Measurements from ENCODE around the gene YBEY.

The YBEY gene

DNA sequence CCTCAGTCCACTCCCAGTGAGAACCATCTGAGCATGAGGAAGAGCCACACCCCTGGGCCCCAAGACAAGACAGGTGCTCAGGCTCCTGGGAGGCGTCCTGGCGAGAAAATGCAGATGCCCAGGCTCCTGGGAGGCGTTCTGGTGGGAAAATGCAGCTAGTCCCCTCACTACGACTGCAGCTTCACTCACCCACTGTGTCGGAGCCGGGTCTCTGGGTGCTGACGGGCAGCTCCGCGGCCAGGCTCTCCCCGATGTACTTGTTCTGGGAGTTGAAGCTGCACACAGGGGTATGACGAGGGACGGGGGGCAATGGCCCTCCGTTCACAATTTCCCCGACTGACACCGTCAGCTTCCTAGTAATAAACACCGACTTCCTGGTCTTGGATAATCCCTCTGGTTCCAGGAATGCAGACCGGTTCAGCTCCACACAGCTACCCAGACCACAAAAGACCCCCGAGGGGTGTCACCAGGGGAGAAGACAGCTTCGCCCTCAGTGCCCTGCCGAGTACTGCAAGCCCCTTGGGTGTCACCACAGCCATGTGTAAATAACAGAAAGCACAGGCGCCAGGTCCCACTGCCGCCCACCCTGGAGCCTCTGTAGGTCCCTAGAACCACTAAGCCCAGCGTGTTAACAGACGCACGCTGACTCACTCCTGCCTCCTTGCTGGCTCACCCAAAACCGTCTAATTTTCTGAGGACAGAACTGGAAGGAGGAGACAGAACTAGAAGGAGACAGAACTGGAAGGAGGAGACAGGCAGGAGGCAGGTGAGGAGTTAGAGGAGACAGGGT lies 20.2 kb upstream of the YBEY start:
- DNase-seq, result no peak

DNA sequence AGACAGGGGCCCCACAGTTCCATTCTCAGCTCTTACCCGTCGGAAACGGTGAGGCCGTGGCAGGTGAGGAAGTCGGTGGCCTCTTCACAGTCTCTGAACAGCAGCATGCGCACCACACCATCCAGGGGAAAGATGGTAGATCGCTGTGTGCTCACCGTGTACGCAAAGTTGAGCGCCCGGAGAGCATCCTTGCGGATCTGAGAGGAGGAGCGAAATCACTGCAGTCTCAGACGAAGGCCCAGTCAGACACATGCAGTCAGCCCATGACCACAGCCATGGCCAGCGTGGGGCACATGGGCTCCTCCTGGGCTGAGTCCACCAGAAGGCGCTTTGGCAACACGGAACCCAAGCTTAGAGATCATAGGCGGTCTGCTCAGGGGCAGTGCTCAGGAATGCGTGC lies 19.2 kb upstream of the YBEY start:
- no peak for DNase-seq

DNA sequence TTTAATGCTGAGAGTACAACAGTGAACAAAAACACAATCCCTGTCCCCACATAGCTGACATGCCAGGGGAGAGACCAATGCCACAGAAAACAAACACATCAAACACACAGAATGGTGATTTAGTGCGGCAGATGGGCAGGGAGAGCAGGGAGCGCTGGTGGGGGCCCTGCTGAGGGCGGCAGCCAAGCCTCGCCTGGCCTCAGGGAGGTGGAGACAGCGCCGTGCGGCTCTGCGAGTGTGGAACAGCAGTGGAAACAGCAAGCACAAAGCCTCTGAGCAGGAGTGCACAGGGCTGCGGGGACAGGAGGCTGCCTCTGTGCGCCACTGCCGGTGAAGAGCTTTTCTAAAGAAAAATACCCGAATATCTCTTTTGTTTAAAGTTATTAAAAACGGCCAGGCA lies 17.8 kb upstream of the YBEY start:
- no peak for DNase-seq

DNA sequence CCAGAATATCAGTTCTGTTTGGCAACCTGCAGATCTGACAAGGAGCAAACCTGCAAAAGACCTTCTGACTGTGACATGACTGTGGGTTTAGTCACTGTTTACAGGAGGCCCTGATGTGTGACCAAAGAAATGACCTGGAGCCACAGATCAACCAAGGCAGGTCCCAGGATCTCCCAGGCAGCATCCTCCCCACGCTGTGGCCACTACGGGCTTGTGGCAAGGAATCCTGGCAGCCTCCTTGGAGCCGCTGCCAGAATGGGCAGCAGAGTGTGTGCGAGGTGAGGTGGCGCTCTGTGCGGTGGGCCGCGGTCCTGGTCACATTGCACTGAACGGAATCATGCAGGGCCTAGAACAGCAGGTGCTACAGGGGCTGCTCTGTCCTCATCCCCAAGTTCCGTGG lies 16.7 kb upstream of the YBEY start:
- no peak for DNase-seq

DNA sequence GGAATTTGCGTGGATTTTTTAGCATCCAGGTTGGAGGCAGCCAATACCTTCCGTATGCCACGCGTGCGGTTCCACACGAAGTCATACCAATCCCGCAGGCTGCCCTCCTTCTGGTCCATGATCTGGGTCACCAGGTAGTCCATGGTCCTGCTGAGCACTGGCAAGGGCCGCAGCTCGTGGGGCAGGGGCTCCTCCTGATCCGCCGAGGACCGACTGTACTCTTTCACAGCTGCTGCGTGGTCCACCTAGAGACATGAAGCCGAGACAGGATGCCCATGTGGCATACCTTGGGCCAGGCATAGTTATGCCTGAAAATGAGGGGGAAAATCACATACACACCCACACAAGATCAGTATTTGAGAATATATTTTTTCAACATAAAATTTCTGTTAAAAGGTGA lies 12.8 kb upstream of the YBEY start:
- DNase-seq, result no peak

DNA sequence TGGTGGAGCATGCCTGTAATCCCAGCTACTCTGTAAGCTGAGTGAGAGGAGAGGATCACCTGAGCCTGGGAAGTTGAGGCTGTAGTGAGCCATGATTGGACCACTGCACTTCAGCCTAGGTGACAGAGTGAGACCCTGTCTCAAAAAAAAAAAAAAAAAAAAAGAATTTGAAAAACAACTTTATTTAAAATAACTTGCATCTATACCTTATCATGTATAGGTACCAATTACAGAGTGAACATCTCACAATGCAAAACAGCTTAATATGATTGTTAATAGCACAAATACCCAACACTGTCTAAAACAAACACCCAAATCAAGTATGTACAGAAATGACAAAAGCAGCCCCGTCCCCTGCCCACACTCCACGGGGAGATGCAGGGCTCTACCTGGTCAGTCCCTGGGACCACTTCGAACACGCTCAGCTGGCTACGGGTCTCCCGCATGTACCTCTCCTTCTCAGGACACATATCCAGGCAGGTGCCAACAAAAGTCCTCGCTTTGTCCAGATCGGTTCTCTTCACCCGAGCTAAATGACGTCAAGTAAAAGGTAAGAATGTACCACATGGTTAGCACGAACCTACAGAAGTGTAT lies 11.2 kb upstream of the YBEY start:
- DNase-seq, result no peak

DNA sequence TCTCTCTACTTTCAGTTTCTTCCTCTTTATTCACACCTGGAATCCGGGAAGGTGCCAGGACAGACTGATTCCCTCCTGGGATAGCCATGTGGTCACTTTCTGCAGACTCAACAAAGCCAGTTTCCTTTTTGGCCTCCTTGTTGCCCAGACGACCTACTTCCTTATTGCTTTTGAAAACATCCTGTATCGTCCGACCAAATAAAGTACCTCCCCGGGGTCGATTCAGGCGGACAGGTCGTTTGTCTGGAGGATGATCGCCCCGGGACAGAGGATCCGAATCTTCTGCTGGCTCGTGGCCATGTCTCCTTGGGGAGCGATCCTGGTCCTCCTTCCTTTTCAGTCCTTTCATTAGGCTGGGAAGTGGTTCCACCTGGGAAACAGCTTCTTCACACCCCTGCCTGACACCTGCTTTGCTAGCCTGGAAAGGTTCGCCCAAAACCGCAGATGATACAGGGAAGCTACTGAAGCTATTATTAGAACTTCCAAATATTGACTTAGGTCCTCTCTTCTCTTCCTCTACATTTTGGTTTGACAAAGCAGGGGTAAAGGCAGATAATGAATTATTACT lies 2.0 kb upstream of the YBEY start:
- DNase-seq, result no peak

DNA sequence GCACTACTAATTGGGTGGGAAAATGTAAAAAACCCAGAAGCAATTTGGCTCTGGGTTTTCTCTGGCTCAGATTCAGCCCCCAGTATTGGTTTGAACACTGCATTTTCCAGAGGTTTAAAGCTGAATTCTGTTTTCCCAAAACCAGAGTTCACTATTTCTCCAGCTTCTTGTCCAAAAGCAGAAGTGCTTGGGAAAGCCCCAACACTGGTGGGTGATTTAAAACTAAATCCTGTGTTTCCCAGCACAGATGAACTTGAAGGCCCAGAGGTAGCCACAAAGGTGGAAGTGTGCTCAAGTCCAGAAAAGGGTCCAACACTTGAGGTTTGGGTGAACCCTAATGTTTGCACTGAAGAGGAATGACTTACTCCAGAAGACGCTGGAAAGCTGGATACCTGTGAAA lies 1.4 kb upstream of the YBEY start:
- DNase-seq, result no peak

DNA sequence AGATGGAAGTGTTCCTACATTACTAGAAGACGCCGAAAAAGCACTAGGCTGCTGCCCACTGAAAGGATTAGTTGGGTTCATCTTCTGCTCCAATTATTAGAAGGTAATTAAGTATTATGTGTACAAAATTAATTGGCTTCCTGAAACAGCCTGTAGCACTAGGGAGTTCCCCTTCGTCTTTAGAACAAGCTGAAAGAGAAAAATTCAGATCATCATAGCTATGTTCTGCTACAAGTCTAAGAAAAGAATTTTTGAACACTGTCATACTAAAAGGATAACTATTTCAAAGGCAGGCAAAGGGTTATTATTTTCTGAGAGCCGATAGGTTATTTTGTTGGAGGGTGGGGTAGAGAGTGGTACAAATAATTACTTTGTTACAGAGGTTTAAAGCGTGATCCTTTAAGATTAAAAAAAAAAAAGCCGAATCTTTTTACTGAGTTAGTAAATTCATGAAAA lies 908 bp upstream of the YBEY start, which contains the start of gene MCM3AP:
TSS of gene MCM3AP (minus strand) at position 406 of the 456 bp plus-strand sequence. CDS start at position 81, 325 bp downstream.
- no peak for DNase-seq

DNA sequence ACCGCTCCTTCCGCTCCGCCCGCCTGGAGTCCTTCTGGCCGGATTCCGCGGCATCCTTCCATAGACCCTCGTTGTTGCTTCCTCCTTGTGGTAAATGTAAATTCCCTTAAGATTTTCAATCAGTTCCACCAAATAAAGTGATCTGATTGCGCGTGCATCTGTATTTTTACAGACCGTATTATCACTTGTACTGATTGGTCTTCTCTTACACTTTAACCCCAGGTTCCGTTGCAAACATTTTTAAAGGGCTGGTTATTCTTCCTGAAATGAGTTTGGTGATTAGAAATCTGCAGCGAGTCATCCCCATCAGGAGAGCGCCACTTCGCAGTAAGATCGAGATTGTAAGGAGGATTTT lies 483 bp downstream of the YBEY start:
- DNase-seq, result no peak

DNA sequence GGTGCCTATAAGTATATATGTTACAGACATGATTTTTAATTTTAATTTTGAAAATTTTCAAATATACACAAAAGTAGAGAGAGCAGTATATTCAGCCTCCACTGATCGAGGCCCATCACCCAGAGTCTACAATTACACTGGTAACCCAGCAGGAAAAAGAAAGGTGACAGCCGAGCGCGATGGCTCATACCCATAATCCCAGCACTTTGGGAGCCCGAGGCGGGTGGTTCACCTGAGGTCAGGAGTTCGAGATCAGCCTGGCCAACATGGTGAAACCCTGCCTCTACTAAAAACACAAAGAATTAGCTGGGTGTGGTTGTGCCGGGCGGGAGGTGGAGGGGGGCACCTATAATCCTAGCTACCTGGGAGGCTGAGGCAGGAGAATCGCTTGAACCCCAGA lies 1.4 kb downstream of the YBEY start:
- DNase-seq, result no peak

DNA sequence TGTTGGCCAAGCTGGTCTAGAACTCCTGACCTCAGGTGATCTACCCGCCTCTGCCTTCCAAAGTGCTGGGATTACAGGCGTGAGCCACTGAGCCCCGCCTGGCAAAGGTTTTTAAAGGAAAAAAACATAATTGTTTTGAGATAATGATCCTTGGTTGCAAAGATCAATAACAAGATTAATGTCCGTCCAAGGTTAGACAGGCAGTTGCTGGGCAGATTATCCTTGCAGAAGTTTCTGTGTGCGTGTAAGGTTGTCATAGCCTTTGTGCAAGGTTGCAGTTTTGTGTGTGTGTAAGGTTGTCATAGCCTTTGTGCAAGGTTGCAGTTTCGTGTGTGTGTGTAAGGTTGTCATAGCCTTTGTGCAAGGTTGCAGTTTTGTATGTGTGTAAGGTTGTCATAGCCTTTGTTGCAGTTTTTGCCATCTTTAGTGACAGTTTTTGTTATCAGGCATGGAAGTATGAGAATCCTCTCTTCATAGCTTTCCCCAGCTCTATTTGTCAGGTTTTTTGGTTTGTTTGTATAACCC lies 3.6 kb downstream of the YBEY start:
- DNase-seq, result no peak

DNA sequence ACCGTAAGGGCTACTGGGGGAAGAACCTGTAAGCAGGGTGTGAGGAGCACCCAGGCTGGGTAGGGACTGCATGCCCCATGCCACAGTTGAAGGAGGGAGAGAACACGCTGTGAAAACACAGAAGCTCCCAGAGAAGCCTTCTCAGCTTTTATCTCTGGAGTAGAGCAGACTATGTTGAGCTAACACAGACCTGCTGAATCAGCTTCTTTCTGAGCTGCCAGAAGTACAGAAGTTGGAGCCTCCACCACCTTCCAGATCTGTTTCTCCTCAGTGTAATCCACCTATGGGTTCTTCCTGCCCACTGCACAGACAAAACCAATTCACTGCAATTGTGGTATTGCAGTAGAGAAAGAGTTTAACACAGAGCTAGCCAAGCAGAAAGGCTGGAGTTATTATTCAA lies 5.4 kb downstream of the YBEY start:
- no peak for DNase-seq

DNA sequence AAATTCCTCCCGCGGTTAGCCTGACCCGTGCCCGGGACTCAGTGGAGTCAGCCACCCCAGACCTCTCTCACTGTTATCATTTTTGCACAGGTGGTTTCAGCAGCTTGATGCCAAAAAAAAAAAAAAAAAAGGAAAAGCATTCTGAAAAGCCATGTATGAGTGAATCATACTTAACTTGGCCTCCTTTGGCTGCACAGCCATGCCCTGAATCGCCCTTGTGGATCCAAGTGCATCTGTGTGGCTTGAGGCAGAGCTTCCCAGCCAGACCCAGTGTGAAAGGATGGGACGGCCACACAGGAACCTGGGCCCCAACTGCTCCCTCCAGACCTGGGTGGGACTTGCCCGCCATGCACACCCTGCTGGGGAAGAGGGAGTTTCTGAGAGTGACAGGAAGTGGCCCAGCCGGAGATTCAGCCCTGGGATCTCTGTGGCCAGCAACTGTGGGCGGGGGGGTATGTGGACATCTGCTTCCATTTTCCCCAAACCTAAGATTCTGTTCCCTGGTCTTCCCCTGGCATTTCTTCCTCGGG lies 8.6 kb downstream of the YBEY start:
- DNase-seq, result no peak

DNA sequence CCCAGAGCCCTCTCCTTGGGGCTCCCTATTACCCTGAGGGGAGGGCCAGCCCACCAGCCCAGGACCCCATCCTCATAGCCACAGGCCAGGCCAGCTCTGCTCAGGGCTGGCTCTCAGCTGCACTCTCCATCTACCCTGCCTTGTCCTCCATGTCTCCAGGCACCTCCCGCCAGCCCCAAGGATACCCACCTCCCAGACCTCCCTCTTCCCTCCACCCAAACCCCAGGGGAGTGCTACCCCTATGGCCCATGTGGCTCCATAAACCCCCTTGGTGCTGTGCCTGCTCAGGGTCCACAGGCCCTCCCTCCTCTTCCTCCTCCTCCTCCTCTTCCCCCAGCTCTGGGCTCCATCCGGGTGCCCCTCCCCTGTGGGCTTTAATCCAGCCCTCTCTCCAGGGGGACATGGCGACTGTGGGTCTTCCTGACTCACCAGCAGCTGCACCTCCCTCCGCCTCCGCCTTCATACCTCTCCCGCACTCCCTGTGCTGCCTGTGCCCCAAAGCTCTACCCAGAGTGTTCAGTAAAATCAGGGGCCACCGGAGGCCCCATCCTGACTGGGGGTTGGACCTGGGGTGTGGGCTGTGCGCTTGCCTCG lies 9.1 kb downstream of the YBEY start:
- DNase-seq, result no peak

DNA sequence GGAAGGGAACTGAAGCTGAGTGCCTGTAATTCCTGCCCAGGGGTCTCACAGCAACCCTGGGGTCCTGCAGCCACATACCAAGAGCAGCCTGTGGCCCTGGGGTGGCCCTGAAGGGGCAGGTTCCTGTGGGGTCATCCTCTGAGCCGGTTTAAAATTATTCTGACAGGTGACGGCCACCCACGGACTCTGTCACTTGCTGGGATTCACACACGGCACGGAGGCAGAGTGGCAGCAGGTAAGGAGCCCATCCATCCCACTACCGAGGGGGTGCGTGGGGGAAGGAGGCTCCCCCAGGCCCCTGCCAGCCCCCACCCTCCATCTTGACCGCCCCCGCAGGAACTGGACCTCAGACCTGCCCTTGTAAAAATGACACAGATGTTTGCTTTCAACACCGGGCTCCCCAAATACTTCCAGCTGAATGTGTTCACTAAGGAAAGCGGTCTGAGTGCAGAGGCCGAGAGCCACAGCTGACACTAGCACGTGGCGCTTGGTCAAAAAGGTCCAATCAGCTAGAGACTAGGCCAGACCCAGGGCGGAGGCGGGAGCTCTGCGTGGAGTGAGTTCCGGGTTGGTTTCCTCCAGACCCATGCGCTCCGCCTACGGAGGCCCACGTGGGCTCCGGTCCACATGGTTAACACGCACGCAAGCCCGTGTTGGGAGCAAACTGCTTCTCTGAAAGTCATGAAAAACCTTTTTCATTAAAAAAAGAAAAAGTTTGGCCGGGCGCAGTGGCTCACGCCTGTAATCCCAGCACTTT lies 10.0 kb downstream of the YBEY start:
- peak; percentile 77 for DNase-seq

DNA sequence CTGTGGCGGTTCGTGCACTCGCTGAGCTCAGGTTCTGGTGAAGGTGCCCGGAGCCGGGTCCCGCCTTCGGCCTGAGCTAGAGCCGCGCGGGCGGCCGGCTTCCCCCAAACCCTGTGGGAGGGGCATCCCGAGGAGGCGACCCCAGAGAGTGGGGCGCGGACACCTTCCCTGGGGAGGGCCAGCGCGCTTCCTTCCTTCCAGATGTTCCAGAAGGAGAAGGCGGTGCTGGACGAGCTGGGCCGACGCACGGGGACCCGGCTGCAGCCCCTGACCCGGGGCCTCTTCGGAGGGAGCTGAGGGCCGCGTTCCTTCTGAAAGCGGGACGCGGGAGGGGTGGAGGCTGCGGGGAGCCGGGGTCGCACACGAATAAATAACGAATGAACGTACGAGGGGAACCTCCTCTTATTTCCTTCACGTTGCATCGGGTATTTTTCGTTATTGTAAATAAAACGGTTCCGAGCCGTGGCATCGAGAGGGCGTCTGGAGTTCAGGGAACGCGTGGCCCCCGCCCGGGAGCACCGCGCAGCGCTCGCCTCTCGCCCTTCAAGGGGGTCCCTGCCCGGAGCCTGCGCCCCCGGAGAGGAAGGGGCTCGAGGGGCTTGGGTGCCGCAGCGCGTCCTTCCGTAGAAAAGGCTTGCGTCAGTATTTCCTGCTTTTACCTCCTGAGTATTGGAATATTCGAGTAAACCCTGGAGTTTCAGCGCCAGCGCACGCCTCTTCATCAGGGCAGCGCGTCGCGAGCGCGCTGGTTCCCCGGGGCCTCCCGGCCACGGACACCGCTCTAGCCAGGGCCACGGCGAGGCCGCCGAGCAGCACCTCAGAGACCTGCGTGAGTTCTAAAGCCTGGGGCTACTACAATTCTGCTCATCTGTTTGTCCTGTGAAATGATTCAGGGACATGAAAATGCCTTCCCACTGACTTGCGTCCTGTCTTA lies 11.5 kb downstream of the YBEY start:
- DNase-seq, result no peak

DNA sequence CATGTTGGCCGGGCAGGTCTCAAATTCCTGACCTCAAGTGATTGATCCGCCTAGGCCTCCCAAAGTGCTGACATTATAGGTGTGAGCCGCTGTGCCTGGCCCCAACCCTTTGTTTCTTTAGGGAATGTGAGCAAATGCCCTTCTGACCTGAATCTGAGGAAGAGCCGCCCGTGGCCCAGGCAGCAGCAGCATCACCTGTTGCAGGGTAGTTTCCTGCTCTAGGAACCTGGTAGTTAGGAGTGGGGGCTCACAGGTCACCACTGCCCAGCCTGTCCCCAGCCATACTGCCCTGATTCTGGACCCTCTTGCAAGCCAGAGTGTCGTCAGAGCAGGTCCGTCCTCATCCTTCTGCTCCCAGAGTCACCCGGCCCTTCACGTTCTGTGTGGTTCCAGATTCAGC lies 13.0 kb downstream of the YBEY start:
- DNase-seq, result no peak

DNA sequence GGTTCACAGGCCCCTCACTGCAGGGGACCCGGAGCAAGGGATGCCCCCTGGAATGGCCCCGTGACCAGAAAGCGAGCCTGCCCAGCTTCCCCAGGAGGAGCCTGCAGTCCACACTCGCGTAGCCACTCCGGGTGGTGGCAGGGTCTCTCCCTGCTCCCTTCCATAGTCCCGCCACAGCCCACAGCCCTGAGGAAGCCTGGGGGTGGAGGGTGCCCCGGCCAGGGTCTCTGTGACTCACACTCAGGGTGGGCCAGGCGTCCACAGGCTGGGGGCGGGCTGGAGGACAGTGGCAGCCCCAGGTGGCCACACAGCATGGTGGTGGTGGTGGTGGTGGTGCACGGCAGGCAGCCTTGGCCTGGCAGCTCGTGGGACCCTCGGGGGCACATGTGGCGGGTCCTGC lies 15.6 kb downstream of the YBEY start:
- DNase-seq, result no peak

DNA sequence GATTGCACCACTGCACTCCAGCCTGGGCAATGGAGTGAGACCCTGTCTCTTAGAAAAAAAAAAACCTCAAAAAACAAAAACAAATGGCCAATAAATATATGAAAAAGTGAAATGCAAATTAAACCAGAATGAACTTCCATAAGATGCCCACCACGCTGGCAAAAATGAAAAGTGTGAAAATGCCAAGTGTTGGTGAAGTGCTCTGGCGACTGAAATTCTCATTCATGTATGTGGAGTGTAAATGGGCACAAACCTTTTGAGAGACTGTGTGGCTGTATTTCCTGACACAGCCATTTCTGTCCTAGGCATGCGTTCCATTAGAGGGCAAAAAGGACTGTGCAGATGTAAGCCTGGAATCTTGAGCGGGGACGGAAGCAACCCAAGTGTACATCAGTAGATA lies 18.3 kb downstream of the YBEY start:
- DNase-seq, result no peak

DNA sequence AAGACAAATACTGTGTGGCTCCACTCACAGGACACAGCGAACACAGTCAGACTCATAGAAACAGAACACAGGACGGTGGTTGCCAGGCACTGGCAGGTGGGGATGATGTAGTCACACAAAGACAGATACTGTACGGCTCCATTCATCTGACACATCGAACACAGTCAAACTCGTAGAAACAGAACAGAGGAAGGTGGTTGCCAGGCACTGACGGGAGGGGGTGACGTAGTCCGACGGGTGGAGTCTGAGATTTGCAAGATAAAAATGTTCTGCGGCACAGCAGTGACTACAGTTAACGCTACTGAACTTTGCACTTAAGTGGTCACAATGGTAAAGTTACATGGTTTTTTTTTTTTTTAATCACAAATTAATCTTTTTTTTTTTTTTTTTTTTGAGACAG lies 18.8 kb downstream of the YBEY start:
- no peak for DNase-seq

DNA sequence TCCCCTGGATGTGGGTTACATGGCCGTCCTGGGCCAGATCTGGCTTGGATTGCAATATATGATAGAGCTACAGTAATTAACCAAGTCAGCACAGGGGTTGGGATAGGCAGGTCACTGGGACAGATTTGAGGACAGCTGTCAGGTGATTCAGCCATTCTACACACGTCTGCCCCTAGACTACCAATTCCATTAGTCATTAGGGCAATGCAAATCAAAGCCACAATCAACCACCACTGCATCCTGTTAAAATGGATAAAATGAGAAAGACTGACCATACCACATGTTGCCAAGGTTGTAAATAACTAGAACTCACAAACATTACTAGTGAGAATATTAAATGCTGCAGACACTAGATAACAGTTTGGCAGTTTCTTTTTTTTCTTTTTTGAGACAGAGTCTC lies 21.5 kb downstream of the YBEY start:
- no peak for DNase-seq

Data from stimulated activated CD4-positive, alpha-beta T cell treated with anti-CD3 and anti-CD28 coated beads, Interleukin-15, amount 100 ng/mL, for 24 hours (primary cell).